Transverse colon (tissue), 3 donors: ENCODE data around the gene BTBD2.

Experiments used
- CTCF ChIP-seq, 5 experiments: fragments of 200-600 bp in 3 of 5; fragments of 450-650 bp in 2 of 5; sonication (generic) in 3 of 5; IDR thresholded peaks; 1 replicate in 2 of 5; 2 replicates in 3 of 5; pipeline ENCODE4 v1.5.1; 2016 to 2017; ENCODE audit warnings: antibody characterized with exemption in 5 of 5, inconsistent platforms in 3 of 5, mild to moderate bottlenecking in 2 of 5, moderate library complexity in 1 of 5
- EP300 ChIP-seq: sonication (generic); formaldehyde crosslinking; IDR thresholded peaks from one replicate; pipeline ENCODE4 v1.6.1; 2017; ENCODE audit warnings: antibody characterized with exemption, low read depth
- POLR2A ChIP-seq: fragments of 450-650 bp; IDR thresholded peaks from one replicate; pipeline ENCODE4 v1.6.1; 2016; ENCODE audit warnings: antibody characterized with exemption, mild to moderate bottlenecking, moderate library complexity

- no peak for TF ChIP-seq CTCF (IDR thresholded peaks at IDR 0.05)
- TF ChIP-seq POLR2A: no peak
- TF ChIP-seq EP300: no peak
These were observed 40.4 kb downstream of the BTBD2 start for GRCh38 chr19:1975162-1975480.
